HTERT RPE-1 (cell line): ENCODE measurements around the gene TNP1.

Experiments used
- in situ Hi-C: fragments of 300-500 bp; cut with MboI; formaldehyde crosslinking; loops from 4 replicates; pipeline ENCODE4 v1.14.3; 2020; ENCODE audit warnings: low sequenced_read_pairs

The TNP1 gene

GRCh38 chr2:216875862-216876261 lies 16.0 kb upstream of the TNP1 start:
- in situ Hi-C loops = no loop called here

GRCh38 chr2:216873573-216873972 lies 13.7 kb upstream of the TNP1 start:
- in situ Hi-C loops = no loop called here

- in situ Hi-C loops = no loop called here
These were observed 12.8 kb upstream of the TNP1 start for GRCh38 chr2:216872624-216873023.

GRCh38 chr2:216872040-216872439 lies 12.2 kb upstream of the TNP1 start:
- in situ Hi-C loops = no loop called here

GRCh38 chr2:216871333-216871934 lies 11.6 kb upstream of the TNP1 start:
- in situ Hi-C loops = no loop called here

- in situ Hi-C loops = no loop called here
These were observed 10.9 kb upstream of the TNP1 start for GRCh38 chr2:216870508-216871332.

- in situ Hi-C loops = no loop called here
These were observed 6.7 kb upstream of the TNP1 start for GRCh38 chr2:216866515-216867095.

GRCh38 chr2:216865658-216866057 lies 5.8 kb upstream of the TNP1 start:
- in situ Hi-C loops = no loop called here

- in situ Hi-C loops = no loop called here
These were observed 4.1 kb upstream of the TNP1 start for GRCh38 chr2:216863946-216864345.

GRCh38 chr2:216862628-216863398 lies 2.9 kb upstream of the TNP1 start:
- in situ Hi-C loops = no loop called here

- in situ Hi-C loops = no loop called here
These were observed 718 bp upstream of the TNP1 start for GRCh38 chr2:216860426-216861137.

GRCh38 chr2:216858312-216858711 lies 1.6 kb downstream of the TNP1 start:
- in situ Hi-C loops = no loop called here

- in situ Hi-C loops = no loop called here
These were observed 2.7 kb downstream of the TNP1 start for GRCh38 chr2:216857131-216857550.

GRCh38 chr2:216856406-216857065 lies 3.3 kb downstream of the TNP1 start:
- in situ Hi-C loops = no loop called here

GRCh38 chr2:216855605-216856004 lies 4.3 kb downstream of the TNP1 start:
- in situ Hi-C loops = no loop called here

- in situ Hi-C loops = no loop called here
These were observed 4.8 kb downstream of the TNP1 start for GRCh38 chr2:216855079-216855478.

- in situ Hi-C loops = no loop called here
These were observed 8.3 kb downstream of the TNP1 start for GRCh38 chr2:216851486-216852090.

GRCh38 chr2:216850665-216851322 lies 9.1 kb downstream of the TNP1 start:
- in situ Hi-C loops = no loop called here

- in situ Hi-C loops = no loop called here
These were observed 9.9 kb downstream of the TNP1 start for GRCh38 chr2:216849987-216850386.
